ENCODE data around the gene RBMY1F. TPM values are rescaled to one million over a fixed set of nuclear protein-coding genes. Genes with fewer than 3 reads are reported as not detected.
"Not testable (repeated sequence)": the region's sequence is repeated elsewhere in the genome, so short reads cannot be mapped to it uniquely, and the experiment has no call there.

Gene RBMY1F
- not detected for polyA plus RNA-seq (2013, experiment 1 of 2; ENCODE audit: insufficient read length)
- not detected for polyA plus RNA-seq (2013, experiment 2 of 2; ENCODE audit: insufficient read length)

GRCh38 chrY:22182823-22183222 lies at the start of gene RBMY1F:
RBMY1F (minus strand) TSS chrY:22182923; CDS start chrY:22180969, 1,954 bp downstream.
- not testable (repeated sequence) for DNase-seq

GRCh38 chrY:22151144-22151543 lies 31.6 kb downstream of the RBMY1F start:
- not testable (repeated sequence) for DNase-seq

DNA sequence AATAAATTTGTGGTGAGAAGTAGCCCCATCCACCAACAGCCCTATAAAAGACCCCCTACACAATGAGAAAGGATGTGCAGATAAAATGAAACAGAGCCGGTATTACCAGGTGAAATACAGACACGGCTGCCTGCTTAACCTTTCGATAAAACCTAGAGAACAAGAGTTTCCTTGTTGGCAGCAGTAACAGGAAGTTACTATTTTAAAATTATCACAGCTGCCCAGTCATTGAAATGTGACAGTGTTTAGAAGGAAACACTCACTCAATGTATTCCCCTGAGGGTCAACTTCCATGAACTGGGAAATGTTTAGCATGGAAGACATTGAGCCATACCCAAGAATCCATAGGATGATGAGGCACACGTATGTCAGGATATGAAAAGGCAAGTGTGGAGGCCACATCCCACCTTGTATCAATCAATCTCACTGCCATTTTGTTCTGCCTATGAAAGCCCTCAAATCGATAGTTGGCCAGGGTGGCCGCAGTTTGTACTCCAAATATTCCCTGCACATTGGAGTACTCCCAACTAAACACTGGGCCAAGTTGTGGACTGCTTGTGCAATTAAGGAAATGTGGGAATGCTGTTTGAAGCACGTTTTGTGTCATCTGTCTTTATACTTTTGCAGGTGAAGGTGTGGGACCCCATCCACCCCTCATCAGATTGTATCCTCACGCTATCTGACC lies 41.6 kb downstream of the RBMY1F start:
- DNase-seq: not testable (repeated sequence)

DNA sequence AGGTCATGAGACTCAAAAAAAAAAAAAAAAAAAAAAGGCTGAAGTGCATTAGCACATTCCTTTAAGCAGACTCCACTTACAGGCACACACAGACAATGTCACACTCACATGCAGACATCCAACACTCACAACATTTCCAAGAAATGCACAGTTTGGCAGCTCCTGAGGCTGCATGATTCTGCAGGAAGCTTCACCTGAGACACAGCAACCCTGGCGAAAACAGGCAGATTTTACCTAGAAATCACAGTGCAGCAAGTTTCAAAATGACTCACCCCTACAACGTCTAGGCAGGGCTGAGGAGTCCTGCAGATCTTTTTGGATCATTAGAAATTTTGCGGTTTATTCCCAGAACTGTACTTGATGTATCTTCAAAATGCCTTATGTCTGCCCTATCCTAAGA lies 48.0 kb downstream of the RBMY1F start:
- not testable (repeated sequence) for DNase-seq

GRCh38 chrY:22130494-22130893 lies 52.2 kb downstream of the RBMY1F start:
- DNase-seq: not testable (repeated sequence)
